Epithelial cell of esophagus (primary cell): Measurements from ENCODE around the gene COPS3.

Experiments
- DNase-seq: peaks from one replicate; pipeline ENCODE4 v3.0.0; 2010; ENCODE audit warnings: low read depth
- H3K4me3 ChIP-seq: 2 replicates; pipeline ENCODE4 v1.5.1; 2011; ENCODE audit warnings: mild to moderate bottlenecking, low read length, control low read depth
- TF ChIP-seq, protein P1 (sequence below): IDR thresholded peaks from 2 replicates; pipeline ENCODE4 v1.5.1; 2011; ENCODE audit warnings: low read depth, mild to moderate bottlenecking, low read length, control low read depth, inconsistent platforms; ENCODE audit not compliant: insufficient read depth; ENCODE audit errors: missing control alignments

COPS3 gene

DNA sequence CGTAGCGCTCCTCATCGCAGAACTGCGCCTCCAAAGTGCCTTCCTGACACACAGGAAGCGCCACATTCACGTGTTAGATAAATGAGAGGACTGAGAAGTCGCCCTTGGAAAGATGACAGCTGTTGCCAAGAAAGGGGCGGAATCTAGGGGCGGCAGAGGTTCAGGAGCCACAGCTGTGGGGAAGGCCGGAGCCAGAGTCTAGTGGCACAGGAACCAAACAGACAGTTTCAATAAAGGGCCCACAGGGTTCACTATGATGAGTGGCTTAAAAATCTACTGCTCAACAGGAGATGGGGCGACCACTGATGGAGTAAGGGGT, 48.8 kb downstream of the COPS3 start:
- TF ChIP-seq, protein P1, sequence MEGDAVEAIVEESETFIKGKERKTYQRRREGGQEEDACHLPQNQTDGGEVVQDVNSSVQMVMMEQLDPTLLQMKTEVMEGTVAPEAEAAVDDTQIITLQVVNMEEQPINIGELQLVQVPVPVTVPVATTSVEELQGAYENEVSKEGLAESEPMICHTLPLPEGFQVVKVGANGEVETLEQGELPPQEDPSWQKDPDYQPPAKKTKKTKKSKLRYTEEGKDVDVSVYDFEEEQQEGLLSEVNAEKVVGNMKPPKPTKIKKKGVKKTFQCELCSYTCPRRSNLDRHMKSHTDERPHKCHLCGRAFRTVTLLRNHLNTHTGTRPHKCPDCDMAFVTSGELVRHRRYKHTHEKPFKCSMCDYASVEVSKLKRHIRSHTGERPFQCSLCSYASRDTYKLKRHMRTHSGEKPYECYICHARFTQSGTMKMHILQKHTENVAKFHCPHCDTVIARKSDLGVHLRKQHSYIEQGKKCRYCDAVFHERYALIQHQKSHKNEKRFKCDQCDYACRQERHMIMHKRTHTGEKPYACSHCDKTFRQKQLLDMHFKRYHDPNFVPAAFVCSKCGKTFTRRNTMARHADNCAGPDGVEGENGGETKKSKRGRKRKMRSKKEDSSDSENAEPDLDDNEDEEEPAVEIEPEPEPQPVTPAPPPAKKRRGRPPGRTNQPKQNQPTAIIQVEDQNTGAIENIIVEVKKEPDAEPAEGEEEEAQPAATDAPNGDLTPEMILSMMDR = no peak
- no peak overlapping the region for H3K4me3 ChIP-seq
- DNase-seq = no peak

DNA sequence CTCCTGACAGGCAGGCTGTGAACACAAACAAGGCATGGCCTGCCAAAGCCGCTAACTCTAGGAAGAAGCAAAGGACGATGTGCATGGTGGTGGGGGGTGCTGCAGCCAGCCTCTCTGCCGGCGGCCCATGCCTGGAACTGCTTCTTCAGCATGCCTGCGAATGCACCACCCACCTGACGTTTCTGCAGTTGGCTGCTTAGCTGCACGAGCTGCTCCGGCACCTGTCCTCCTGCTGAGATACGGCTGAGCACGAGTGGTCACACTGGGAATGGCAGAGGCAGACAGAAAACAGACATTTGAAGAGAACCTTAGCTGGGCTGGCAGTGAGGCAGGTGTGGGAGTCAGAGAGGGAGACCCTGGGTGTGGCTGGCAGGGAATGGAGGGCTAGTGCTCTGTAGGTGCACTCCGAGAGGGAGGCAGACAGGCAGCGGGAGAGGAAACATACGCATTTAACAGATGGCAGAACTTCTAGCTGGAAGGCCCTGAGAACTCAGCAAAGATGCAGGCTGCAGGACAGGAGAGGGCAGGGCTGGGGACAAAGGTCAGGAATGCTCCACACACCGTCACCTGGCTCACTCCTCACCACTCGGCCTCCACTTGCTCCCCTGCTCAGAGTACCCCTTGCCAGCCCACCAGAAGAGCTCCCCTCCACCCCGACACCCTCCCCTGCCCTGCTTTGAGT, 49.3 kb downstream of the COPS3 start:
- no peak overlapping the region for H3K4me3 ChIP-seq
- no peak for DNase-seq

DNA sequence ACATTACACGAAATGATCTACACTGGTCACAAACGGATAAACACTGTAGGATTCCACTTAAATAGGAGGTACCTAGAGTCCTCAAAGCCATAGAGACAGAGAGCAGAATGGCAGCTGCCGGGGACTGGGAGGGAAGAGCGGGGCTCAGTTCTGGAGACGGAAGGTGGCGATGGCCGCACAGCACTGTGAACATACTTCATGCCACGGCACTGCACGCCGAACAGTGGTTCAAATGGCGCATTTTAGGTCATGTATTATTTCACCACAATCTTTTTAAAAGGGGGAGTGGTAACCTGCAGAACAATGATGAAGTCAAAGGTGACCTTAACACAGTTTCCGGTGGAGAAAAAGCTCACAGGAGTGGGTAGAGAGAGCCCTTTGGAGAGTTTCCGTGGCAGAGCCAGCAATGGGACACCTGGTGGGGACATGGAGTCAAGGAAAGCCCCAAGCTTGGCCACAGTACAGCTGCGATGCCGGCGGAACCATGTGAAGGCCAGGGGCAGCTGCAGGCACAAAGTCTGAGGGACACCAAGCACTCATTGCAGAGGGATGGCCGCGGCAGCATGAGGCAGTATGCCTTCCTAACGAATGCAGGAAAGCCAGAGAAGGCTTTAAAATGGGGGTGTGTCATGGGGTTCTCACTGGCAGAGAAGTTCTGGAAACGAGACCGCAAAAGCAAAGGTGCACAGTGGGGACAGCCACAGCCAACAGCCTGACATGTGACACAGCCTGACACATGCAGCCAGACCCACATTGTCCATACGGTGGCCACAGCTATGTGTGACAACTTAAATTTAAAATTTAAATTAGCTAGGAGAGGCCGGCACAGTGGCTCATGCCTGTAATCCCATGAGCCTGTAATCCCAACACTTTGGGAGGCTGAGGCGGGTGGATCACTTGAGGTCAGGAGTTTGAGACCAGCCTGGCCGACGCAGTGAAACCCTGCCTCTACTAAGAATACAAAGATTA, 51.3 kb downstream of the COPS3 start:
- TF ChIP-seq, protein P1 = no peak
- DNase-seq = no peak
- no peak overlapping the region for H3K4me3 ChIP-seq

More for the DNA sequence above, 49.3 kb downstream of the COPS3 start:
- TF ChIP-seq, protein P1 = no peak

DNA sequence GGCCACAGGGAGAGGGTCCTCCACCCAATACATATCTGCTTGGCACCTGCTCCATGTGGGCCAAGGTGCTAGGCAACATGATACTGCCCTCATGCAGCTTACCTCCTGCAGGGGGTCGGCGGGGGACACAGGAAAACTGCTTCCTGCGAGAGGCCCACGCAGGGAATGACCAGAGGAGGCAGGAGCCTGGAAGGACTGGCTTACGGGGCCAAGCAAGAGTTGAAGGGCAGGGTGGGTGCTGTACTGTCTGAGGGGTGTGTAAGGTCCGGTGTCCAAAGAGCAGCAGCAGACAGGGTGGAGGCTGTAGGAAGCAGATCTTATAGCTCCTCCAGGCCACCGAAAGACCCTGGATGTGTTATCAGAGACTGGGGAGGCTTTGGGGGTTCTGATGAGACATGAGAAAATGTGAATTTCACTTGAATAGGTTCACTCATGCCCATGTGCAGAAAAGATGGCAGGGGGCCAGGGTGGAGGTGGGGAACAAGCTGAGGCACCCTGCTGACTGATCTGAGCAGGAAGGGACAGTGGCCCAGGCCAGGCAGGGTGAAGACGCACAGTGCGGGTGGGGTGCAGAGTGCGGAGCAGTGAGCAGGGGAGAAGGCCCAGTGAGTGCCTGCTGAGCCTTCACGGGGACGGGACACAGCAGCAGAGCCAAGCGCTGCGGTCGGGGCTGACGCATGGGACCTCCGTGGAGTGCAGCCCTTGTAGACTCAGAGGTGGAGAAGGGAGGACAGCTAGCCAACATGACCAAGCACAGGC, 52.3 kb downstream of the COPS3 start:
- DNase-seq = no peak
- TF ChIP-seq, protein P1 = no peak
- no peak overlapping the region for H3K4me3 ChIP-seq

DNA sequence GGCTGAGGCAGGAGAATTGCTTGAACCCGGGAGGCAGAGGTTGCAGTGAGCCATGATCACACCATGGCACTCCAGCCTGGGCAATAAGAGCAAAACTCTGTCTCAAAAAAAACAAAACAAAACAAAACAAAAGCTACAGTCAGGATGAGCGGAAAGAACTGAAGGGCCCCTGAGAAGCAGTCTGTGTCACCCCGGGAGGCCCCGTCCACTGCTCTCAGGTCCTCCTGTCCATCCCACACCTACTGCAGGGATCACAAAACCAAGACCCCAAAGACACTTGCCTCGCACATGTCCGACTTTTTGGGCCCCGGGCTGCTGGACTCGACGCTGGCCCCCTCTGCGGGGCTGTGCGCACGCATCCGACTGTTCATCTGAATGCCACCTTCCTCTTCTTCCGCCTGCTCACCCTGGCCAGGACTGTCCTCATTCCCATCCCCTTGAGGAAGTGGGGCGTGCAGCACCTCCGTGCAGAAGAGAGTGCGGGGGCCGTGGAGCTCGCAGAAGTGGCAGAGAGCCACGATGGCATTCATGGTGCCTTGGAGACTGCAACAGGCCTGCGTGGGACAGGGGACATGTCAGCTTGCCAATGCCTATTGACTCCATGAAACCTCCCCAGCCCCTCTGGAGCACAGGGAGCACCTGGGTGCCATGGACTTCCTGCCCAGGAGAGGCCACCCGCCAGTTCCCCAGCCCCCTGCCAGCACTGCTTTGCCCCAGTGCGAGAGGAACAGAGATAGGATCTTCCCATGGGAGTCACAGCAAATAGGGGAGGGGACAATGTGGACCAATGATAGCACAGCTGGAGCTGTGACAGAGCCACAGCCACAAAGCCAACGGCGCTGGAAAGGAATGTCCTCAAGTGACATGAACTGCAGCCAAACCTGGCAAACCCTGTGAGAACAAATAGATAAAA, 53.2 kb downstream of the COPS3 start:
- H3K4me3 ChIP-seq = no peak overlapping the region
- TF ChIP-seq, protein P1 = no peak
- no peak for DNase-seq

DNA sequence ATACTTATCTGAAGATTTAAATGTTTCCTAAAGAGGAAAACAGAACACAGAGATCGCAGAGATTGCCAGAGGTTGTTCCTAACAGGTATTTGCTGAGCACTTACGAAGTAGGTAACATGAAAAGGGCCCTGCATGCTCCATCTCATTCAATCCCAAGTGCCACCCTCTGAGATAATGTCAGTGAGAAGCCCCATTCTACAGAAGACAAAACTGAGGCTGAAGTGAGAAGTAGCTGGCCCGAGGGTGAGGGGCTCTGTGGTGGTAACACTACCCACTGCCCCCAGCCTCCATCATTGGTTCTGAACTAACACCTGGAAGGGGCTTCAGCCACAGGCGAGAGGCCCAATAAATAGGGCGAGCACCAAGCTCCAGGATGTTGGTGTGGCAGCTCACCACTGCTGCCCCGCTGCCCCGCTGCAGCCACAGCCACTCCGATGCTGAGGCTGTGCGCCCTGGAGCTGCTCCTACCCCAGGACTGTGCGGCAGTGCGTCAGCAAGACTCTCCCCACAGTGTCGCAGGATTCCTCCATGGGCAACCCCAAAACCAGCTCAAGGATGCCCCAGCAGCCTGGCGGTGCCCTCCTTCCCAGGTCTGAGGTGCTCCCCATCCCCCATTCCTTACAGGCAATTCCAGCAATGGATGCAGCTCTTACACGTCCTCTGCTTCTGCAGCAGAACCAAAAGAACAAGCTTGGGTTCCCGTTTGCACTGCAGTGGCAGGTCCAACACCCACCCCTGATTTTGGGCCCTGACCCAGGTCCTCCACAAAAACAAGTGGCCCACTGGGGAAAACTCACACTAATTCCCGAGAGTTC, 54.4 kb downstream of the COPS3 start:
- TF ChIP-seq, protein P1 = no peak
- H3K4me3 ChIP-seq = no peak overlapping the region
- DNase-seq = no peak
